ENCODE results near the gene PSIP1.

The PSIP1 gene

GRCh38 chr9:15525958-15526357 lies 15.2 kb upstream of the PSIP1 start:
- Histone ChIP-seq H3K79me2 (ENCODE audit: control insufficient read depth, low read length) (no peaks in the 10 kb centered on the region), H3K9me2 (replicated peaks; ENCODE audit: control insufficient read depth, low read length) (no peaks in the 10 kb centered on the region; the same call in 1 of the 2 replicates), H3K27ac (ENCODE audit: low read depth, low read length) (no peak overlapping the region), H3K4me2 (ENCODE audit: low read length) (no peak overlapping the region), H3K4me1 (ENCODE audit: control insufficient read depth, low read length) (no peaks in the 10 kb centered on the region), H3K4me3 (ENCODE audit: low read length) (no peak overlapping the region), H3K36me3 (ENCODE audit: control insufficient read depth, low read length) (no peaks in the 10 kb centered on the region), H3K27me3 (ENCODE audit: control insufficient read depth, low read length) (no peaks in the 10 kb centered on the region), H3K9me3 (ENCODE audit: control insufficient read depth, insufficient read depth, low read length) (no peaks in the 10 kb centered on the region), H3F3A (ENCODE audit: control insufficient read depth, insufficient read depth) (no peaks in the 10 kb centered on the region), H4K20me1 (ENCODE audit: control insufficient read depth, insufficient read depth, low read depth, low read length) (no peaks in the 10 kb centered on the region)
- TF ChIP-seq CTCF (IDR thresholded peaks at IDR 0.05; ENCODE audit: low read depth, low read length, poor library complexity, severe bottlenecking): no peak
- no peak for TF ChIP-seq EZH2phosphoT487 (IDR thresholded peaks at IDR 0.05; ENCODE audit: borderline replicate concordance, low read length)

- no peak overlapping the region for H3K27ac ChIP-seq (ENCODE audit: low read depth, low read length)
- no peaks in the 10 kb centered on the region for H3K27me3 ChIP-seq (ENCODE audit: control insufficient read depth, low read length)
- H3K9me3 ChIP-seq (ENCODE audit: control insufficient read depth, insufficient read depth, low read length): no peaks in the 10 kb centered on the region
- H3K36me3 ChIP-seq (ENCODE audit: control insufficient read depth, low read length): no peaks in the 10 kb centered on the region
- H3K4me2 ChIP-seq (ENCODE audit: low read length): no peak overlapping the region
- no peaks in the 10 kb centered on the region; the same call in 1 of the 2 replicates for H3K9me2 ChIP-seq (replicated peaks; ENCODE audit: control insufficient read depth, low read length)
- no peaks in the 10 kb centered on the region for H4K20me1 ChIP-seq (ENCODE audit: control insufficient read depth, insufficient read depth, low read depth, low read length)
- no peaks in the 10 kb centered on the region for H3K79me2 ChIP-seq (ENCODE audit: control insufficient read depth, low read length)
- H3K4me1 ChIP-seq (ENCODE audit: control insufficient read depth, low read length): no peaks in the 10 kb centered on the region
- no peak overlapping the region for H3K4me3 ChIP-seq (ENCODE audit: low read length)
- TF ChIP-seq CTCF (IDR thresholded peaks at IDR 0.05; ENCODE audit: low read depth, low read length, poor library complexity, severe bottlenecking) (no peak), EZH2phosphoT487 (IDR thresholded peaks at IDR 0.05; ENCODE audit: borderline replicate concordance, low read length) (no peak)
- no peaks in the 10 kb centered on the region for H3F3A ChIP-seq (ENCODE audit: control insufficient read depth, insufficient read depth)
Measured at GRCh38 chr9:15524845-15525455, 14.2 kb upstream of the PSIP1 start.

- no peaks in the 10 kb centered on the region for H3K79me2 ChIP-seq (ENCODE audit: control insufficient read depth, low read length)
- no peaks in the 10 kb centered on the region for H3K27me3 ChIP-seq (ENCODE audit: control insufficient read depth, low read length)
- H3K9me3 ChIP-seq (ENCODE audit: control insufficient read depth, insufficient read depth, low read length): no peaks in the 10 kb centered on the region
- no peaks in the 10 kb centered on the region for H3K36me3 ChIP-seq (ENCODE audit: control insufficient read depth, low read length)
- no peak overlapping the region for H3K27ac ChIP-seq (ENCODE audit: low read depth, low read length)
- no peaks in the 10 kb centered on the region; the same call in 1 of the 2 replicates for H3K9me2 ChIP-seq (replicated peaks; ENCODE audit: control insufficient read depth, low read length)
- TF ChIP-seq CTCF (IDR thresholded peaks at IDR 0.05; ENCODE audit: low read depth, low read length, poor library complexity, severe bottlenecking) (no peak), EZH2phosphoT487 (IDR thresholded peaks at IDR 0.05; ENCODE audit: borderline replicate concordance, low read length) (no peak)
- H3K4me2 ChIP-seq (ENCODE audit: low read length): no peak overlapping the region
- H4K20me1 ChIP-seq (ENCODE audit: control insufficient read depth, insufficient read depth, low read depth, low read length): no peaks in the 10 kb centered on the region
- H3F3A ChIP-seq (ENCODE audit: control insufficient read depth, insufficient read depth): no peaks in the 10 kb centered on the region
- no peak overlapping the region for H3K4me3 ChIP-seq (ENCODE audit: low read length)
- no peaks in the 10 kb centered on the region for H3K4me1 ChIP-seq (ENCODE audit: control insufficient read depth, low read length)
Measured at GRCh38 chr9:15522130-15522755, 11.5 kb upstream of the PSIP1 start.
